NT2/D1 (cell line): ENCODE results near the gene SSU72.
"Not testable (repeated sequence)": the region's sequence is repeated elsewhere in the genome, so short reads cannot be mapped to it uniquely, and the experiment has no call there.

ENCODE experiments used
- YY1 ChIP-seq: IDR thresholded peaks from 2 replicates; pipeline ENCODE4 v1.6.1; 2011; ENCODE audit not compliant: insufficient read length, insufficient read depth
- ZNF274 ChIP-seq: IDR thresholded peaks from 2 replicates; pipeline ENCODE4 v1.6.1; 2011; ENCODE audit warnings: mild to moderate bottlenecking, low read depth, low read length

- TF ChIP-seq YY1, ZNF274: not testable (repeated sequence)
Measured at GRCh38 chr1:1557688-1558087, 17.0 kb downstream of the SSU72 start.
